ENCODE measurements around the gene APOL3. TPM values are rescaled to one million over a fixed set of nuclear protein-coding genes. Genes with fewer than 3 reads are reported as not detected.
"Not testable (repeated sequence)": the region's sequence is repeated elsewhere in the genome, so short reads cannot be mapped to it uniquely, and the experiment has no call there.

The APOL3 gene
- polyA plus RNA-seq, 1 of the 3 experiments (the other 2 are of a cell fraction): 1.1 TPM

DNA sequence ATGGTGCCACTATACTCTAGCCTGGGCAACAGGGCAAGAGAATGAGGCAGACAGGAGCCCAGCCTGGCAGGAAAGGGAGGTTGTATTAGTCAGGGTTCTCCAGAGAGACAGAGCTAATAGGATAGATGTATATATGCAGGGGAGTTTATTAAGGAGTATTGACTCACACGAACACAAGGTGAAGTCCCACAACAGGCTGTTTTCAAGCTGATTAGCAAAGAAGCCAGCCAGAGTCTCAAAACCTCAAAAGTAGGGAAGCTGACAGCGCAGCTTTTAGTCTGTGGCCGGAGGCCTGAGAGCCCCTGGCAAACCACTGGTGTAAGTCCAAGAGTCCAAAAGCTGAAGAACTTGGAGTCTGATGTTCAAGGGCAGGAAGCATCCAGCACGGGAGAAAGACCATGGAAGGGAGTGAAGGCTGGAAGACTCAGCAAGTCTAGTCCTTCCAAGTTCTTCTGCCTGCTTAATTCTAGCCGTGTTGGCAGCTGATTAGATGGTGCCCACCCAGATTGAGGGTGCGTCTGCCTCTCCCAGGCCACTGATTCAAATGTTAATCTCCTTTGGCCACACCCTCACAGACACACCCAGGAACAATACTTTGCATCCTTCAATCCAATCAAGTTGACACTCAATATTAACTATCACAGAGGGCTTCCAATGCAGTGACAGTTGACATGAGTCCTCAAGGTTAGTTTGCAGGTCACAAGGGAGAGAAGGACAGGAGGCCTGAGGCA lies 39.8 kb downstream of the APOL3 start:
- H3K79me2 ChIP-seq (ENCODE audit: insufficient read depth); DNase-seq; H3K27me3 ChIP-seq (ENCODE audit: insufficient read depth); H3K36me3 ChIP-seq (replicated peaks in 1 of 2; ENCODE audit: control insufficient read depth in 1 of 2, insufficient read depth in 2 of 2, low read length in 1 of 2); H3K27ac ChIP-seq (ENCODE audit: low read depth in 2 of 2, low read length in 1 of 2); H3K4me1 ChIP-seq (ENCODE audit: control insufficient read depth in 1 of 2, insufficient read depth in 2 of 2, low read depth in 1 of 2, low read length in 1 of 2); H3K9me2 ChIP-seq; H3K9me3 ChIP-seq; H3K4me3 ChIP-seq (ENCODE audit: low read depth in 2 of 2, low read length in 1 of 2); H3K4me2 ChIP-seq; H3F3A ChIP-seq (replicated peaks; ENCODE audit: insufficient read depth); H2AFZ ChIP-seq (ENCODE audit: low read depth); H3K9ac ChIP-seq; H4K20me1 ChIP-seq (ENCODE audit: insufficient read depth); POLR2A ChIA-PET: not testable (repeated sequence)
- 81% methylated on average over 5 of the region's 6 CpGs for WGBS (ENCODE audit: low lambda C conversion rate)
- CTCF ChIA-PET: interaction anchor here (0.9 to 1.9 kb wide), 7 partner anchors 42 to 690 kb away, joined by 3 to 14 read pairs (median 3); no protein-coding TSS in a partner anchor

DNA sequence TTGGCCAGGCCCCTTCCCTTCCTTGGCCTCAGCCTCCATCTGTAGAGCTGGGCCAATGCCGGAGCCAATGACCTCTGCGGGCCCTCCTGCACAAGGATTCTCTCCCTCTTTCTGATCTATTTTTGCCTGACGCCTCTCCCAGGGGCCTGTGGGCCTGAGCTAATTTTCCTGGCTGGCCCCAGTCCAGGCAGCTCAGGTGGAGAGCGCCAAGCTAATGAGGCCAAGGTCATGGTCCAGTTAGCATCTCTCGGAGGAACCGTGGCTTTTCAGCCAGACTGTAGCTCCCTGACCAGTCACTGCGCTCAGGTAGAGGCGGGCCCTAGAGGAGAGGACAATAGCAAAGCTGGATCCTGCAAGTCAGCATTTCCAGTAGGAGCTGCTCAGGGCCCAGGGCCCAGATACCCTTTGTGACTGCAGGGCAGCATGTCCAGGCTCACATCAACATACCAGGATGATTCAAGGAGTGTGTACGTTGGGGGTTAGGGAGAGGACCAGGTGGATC lies 43.5 kb downstream of the APOL3 start:
- no peak overlapping the region for H2AFZ ChIP-seq (ENCODE audit: low read depth)
- H3K4me2 ChIP-seq: no peak overlapping the region
- no peaks in the 10 kb centered on the region for H3F3A ChIP-seq (replicated peaks; ENCODE audit: insufficient read depth)
- DNase-seq: no peak
- no peaks in the 10 kb centered on the region for H3K9me2 ChIP-seq
- H3K9ac ChIP-seq: no peak overlapping the region
- CTCF ChIA-PET: interaction anchor here (0.9 to 3.1 kb wide), 3 partner anchors 31 to 186 kb away, joined by 3 to 18 read pairs (median 5); no protein-coding TSS in a partner anchor
- no peak overlapping the region for H3K4me3 ChIP-seq (ENCODE audit: low read depth in 2 of 2, low read length in 1 of 2)
- H4K20me1 ChIP-seq (ENCODE audit: insufficient read depth): no peaks in the 10 kb centered on the region
- H3K27me3 ChIP-seq (ENCODE audit: insufficient read depth): no peaks in the 10 kb centered on the region
- no peaks in the 10 kb centered on the region for H3K79me2 ChIP-seq (ENCODE audit: insufficient read depth)
- WGBS (ENCODE audit: low lambda C conversion rate): 82% methylated on average over 4 of the region's 9 CpGs
- H3K27ac ChIP-seq (ENCODE audit: low read depth in 2 of 2, low read length in 1 of 2): no peak overlapping the region
- POLR2A ChIA-PET: interaction anchor here (0.6 kb wide), 1 partner anchor 82 kb away, joined by 3 read pairs; no protein-coding TSS in a partner anchor
- no peaks in the 10 kb centered on the region for H3K9me3 ChIP-seq
- H3K4me1 ChIP-seq (ENCODE audit: control insufficient read depth in 1 of 2, insufficient read depth in 2 of 2, low read depth in 1 of 2, low read length in 1 of 2): no peaks in the 10 kb centered on the region
- H3K36me3 ChIP-seq (replicated peaks in 1 of 2; ENCODE audit: control insufficient read depth in 1 of 2, insufficient read depth in 2 of 2, low read length in 1 of 2): no peaks in the 10 kb centered on the region
- TF ChIP-seq NFIC (IDR thresholded peaks at IDR 0.05; ENCODE audit: borderline replicate concordance) (no peak), REST (IDR thresholded peaks at IDR 0.05; ENCODE audit: low read depth, low read length) (no peak), MAX (IDR thresholded peaks at IDR 0.05; ENCODE audit: low read depth) (no peak), YY1 (IDR thresholded peaks at IDR 0.05; ENCODE audit: low read depth) (no peak), EP300 (IDR thresholded peaks at IDR 0.05; ENCODE audit: borderline replicate concordance in 1 of 2, low read depth in 1 of 2, low read length in 1 of 2) (no peak), GATA2 (CRISPR knock-in tag; IDR thresholded peaks at IDR 0.05) (no peak), EZH2phosphoT487 (IDR thresholded peaks at IDR 0.05; ENCODE audit: borderline replicate concordance, low read depth) (no peak), ZBTB33 (IDR thresholded peaks at IDR 0.05; ENCODE audit: borderline replicate concordance, low read depth) (no peak), SIN3A (IDR thresholded peaks at IDR 0.05; ENCODE audit: borderline replicate concordance, low read depth, low read length) (no peak), FOSL2 (IDR thresholded peaks at IDR 0.05; ENCODE audit: borderline replicate concordance, low read depth) (no peak), SMC3 (IDR thresholded peaks at IDR 0.05; ENCODE audit: low read depth, low read length) (no peak), CTCF (IDR thresholded peaks at IDR 0.05) (no peak), TEAD4 (IDR thresholded peaks at IDR 0.05; ENCODE audit: borderline replicate concordance, insufficient read depth) (no peak), PBX3 (IDR thresholded peaks at IDR 0.05) (no peak)
- TF ChIP-seq, protein P1, sequence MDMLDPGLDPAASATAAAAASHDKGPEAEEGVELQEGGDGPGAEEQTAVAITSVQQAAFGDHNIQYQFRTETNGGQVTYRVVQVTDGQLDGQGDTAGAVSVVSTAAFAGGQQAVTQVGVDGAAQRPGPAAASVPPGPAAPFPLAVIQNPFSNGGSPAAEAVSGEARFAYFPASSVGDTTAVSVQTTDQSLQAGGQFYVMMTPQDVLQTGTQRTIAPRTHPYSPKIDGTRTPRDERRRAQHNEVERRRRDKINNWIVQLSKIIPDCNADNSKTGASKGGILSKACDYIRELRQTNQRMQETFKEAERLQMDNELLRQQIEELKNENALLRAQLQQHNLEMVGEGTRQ (IDR thresholded peaks at IDR 0.05; ENCODE audit: borderline replicate concordance, low read depth, low read length): no peak

Measured in SK-N-SH (cell line).